HCT116 (cell line): ENCODE measurements around the gene RPS10.

ENCODE experiments used
- CTCF ChIP-seq, 3 experiments: fragments of 200-600 bp in 1 of 3; sonication (generic) in 1 of 3; IDR thresholded peaks in 2 of 3; conservative IDR thresholded peaks in 1 of 3; 2 replicates each; pipeline ENCODE4 v1.5.1; 2012 to 2017; ENCODE audit warnings: low read depth in 2 of 3, low read length in 2 of 3, antibody characterized with exemption in 1 of 3, borderline replicate concordance in 1 of 3, control low read depth in 1 of 3, mild to moderate bottlenecking in 1 of 3, mixed read lengths in 1 of 3, mixed run types in 1 of 3, moderate library complexity in 1 of 3; ENCODE audit not compliant: insufficient read depth in 1 of 3
- EGR1 ChIP-seq: IDR thresholded peaks from 2 replicates; pipeline ENCODE4 v1.6.1; 2012; ENCODE audit warnings: low read depth
- EZH2phosphoT487 ChIP-seq: fragments of 200-600 bp; IDR thresholded peaks from 2 replicates; pipeline ENCODE4 v1.6.1; 2018; ENCODE audit warnings: antibody characterized with exemption, borderline replicate concordance
- MAX ChIP-seq: IDR thresholded peaks from 2 replicates; pipeline ENCODE4 v1.6.1; 2012
- POLR2A ChIP-seq: IDR thresholded peaks from 2 replicates; pipeline ENCODE4 v1.7.0; 2011; ENCODE audit warnings: borderline replicate concordance; ENCODE audit not compliant: insufficient read depth, insufficient read length; ENCODE audit errors: extremely low read depth
- RAD21 ChIP-seq: IDR thresholded peaks from 2 replicates; pipeline ENCODE4 v1.6.1; 2012; ENCODE audit warnings: low read depth, mild to moderate bottlenecking
- SIN3A ChIP-seq: IDR thresholded peaks from 2 replicates; pipeline ENCODE4 v1.6.1; 2012; ENCODE audit warnings: low read depth
- SP1 ChIP-seq: IDR thresholded peaks from 2 replicates; pipeline ENCODE4 v1.6.1; 2012; ENCODE audit warnings: low read depth
- TCF7L2 ChIP-seq: IDR thresholded peaks from 2 replicates; pipeline ENCODE4 v1.7.0; 2011; ENCODE audit warnings: borderline replicate concordance, inconsistent platforms; ENCODE audit not compliant: insufficient read depth, insufficient read length; ENCODE audit errors: extremely low read depth
- YY1 ChIP-seq: IDR thresholded peaks from 2 replicates; pipeline ENCODE4 v1.6.1; 2011; ENCODE audit warnings: low read length, low read depth, moderate library complexity, mild to moderate bottlenecking; ENCODE audit not compliant: insufficient replicate concordance; ENCODE audit errors: extremely low read depth

- TF ChIP-seq CTCF (IDR thresholded peaks at IDR 0.05 in 2 of 3, conservative IDR thresholded peaks at IDR 0.05 in 1 of 3; ENCODE audit: borderline replicate concordance in 1 of 3, insufficient read depth in 1 of 3, low read depth in 2 of 3, low read length in 2 of 3) = peak; percentile 48 to 70 (median 49)
- TF ChIP-seq POLR2A = no peak
- no peak for TF ChIP-seq YY1
- TF ChIP-seq EGR1 = no peak
- TF ChIP-seq RAD21 = peak; percentile 82
- no peak for TF ChIP-seq TCF7L2
- no peak for TF ChIP-seq EZH2phosphoT487
- TF ChIP-seq SP1 = no peak
- TF ChIP-seq MAX = no peak
- no peak for TF ChIP-seq SIN3A
Measured at GRCh38 chr6:34414999-34415858, 10.6 kb downstream of the RPS10 start.
